Testis (tissue), 3 donors: ENCODE data around the gene ARL4D. TPM values are rescaled to one million over a fixed set of nuclear protein-coding genes. Genes with fewer than 3 reads are reported as not detected.
"Not testable (repeated sequence)": the region's sequence is repeated elsewhere in the genome, so short reads cannot be mapped to it uniquely, and the experiment has no call there.

Experiments used
- DNase-seq: peaks from one replicate; pipeline ENCODE4 v3.0.0-alpha.2; 2019
- H3K27ac ChIP-seq, 2 donors: fragments of 200-600 bp; sonication (generic); one replicate each; pipeline ENCODE4 v1.5.1; 2019
- H3K27me3 ChIP-seq: fragments of 200-600 bp; sonication (generic); one replicate; pipeline ENCODE4 v1.5.1; 2019
- H3K36me3 ChIP-seq: fragments of 200-600 bp; sonication (generic); one replicate; pipeline ENCODE4 v1.5.1; 2017; ENCODE audit warnings: low read depth; ENCODE audit errors: missing control alignments
- H3K4me1 ChIP-seq: fragments of 200-600 bp; sonication (generic); one replicate; pipeline ENCODE4 v1.5.1; 2019
- H3K4me3 ChIP-seq, 2 donors: fragments of 200-600 bp; sonication (generic); one replicate each; pipeline ENCODE4 v1.5.1; 2017 to 2019
- H3K9me3 ChIP-seq: fragments of 200-600 bp; sonication (generic); one replicate; pipeline ENCODE4 v1.5.1; 2017
- CTCF ChIP-seq, 3 experiments: fragments of 450-650 bp in 2 of 3; fragments of 200-600 bp in 1 of 3; sonication (generic) in 1 of 3; IDR thresholded peaks; one replicate each; pipeline ENCODE4 v1.5.1; 2016 to 2019; ENCODE audit warnings: antibody characterized with exemption in 3 of 3, mild to moderate bottlenecking in 2 of 3, moderate library complexity in 1 of 3
- POLR2A ChIP-seq: fragments of 450-650 bp; IDR thresholded peaks from one replicate; pipeline ENCODE4 v1.6.1; 2017; ENCODE audit warnings: antibody characterized with exemption, mild to moderate bottlenecking, moderate library complexity
- WGBS, 2 donors: methylation state at CpG; one replicate each; pipeline ENCODE4 v1.1.5; 2018; 5-methylcytosine and 5-hydroxymethylcytosine counted together
- intact Hi-C: fragments of 100-400 bp; cut with DNase I; formaldehyde crosslinking; loops from one replicate; pipeline ENCODE4 v1.15.1; 2023; ENCODE audit warnings: low total_unique reads
- polyA plus RNA-seq: library from polyadenylated mRNA; stranded (reverse); fragments of 350-450 nt; fragmentation: Illumina TruSeq; extraction: RNeasy Lipid Tissue Mini Kit (QIAGEN cat#74804); gene quantifications from one replicate; pipeline ENCODE4 v1.2.3, GENCODE V29; 2014; ENCODE audit warnings: low read depth, low replicate concordance; ENCODE audit not compliant: insufficient read depth
- total RNA-seq, 2 donors: library from RNA; depleted of rRNA; stranded (reverse); fragments of >200 nt; gene quantifications; one replicate each; pipeline ENCODE4 v1.2.3, GENCODE V29; 2016

The ARL4D gene
- total and polyA plus RNA-seq, 3 donors from 2014 or later = 26.5 to 48.2 (median 45.6) TPM

GRCh38 chr17:43392397-43392796 is 6.4 kb upstream of the ARL4D start:
- DNase-seq = no peak
- Histone ChIP-seq H3K9me3 (no peaks in the 10 kb centered on the region), H3K27ac (no peak overlapping the region), H3K27me3 (no peaks in the 10 kb centered on the region), H3K36me3 (no peaks in the 10 kb centered on the region), H3K4me1 (no peaks in the 10 kb centered on the region), H3K4me3 (no peak overlapping the region)
- 85 to 89% methylated on average over 4 to 6 of the region's 6 CpGs for WGBS, 2 donors
- intact Hi-C loops = no loop called here
- TF ChIP-seq POLR2A (no peak), CTCF (IDR thresholded peaks at IDR 0.05) (no peak)

GRCh38 chr17:43393944-43394482 is 4.8 kb upstream of the ARL4D start:
- H3K27ac ChIP-seq = peak overlapping the region; percentile 7 to 36
- 21 to 22% methylated on average over 11 of the region's 11 CpGs for WGBS, 2 donors
- no peaks in the 10 kb centered on the region for H3K9me3 ChIP-seq
- H3K4me1 ChIP-seq = peaks cover 5% of the 10 kb centered on the region
- intact Hi-C loops = loop anchor here (2.0 kb wide), 1 partner anchor 89 kb away; the partner anchor contains the start of gene DHX8
- peak; percentile 97 for DNase-seq
- no peaks in the 10 kb centered on the region for H3K36me3 ChIP-seq
- TF ChIP-seq POLR2A (no peak), CTCF (IDR thresholded peaks at IDR 0.05) (peak; percentile 96 to 99 (median 99))
- H3K4me3 ChIP-seq = peak overlapping the region in 1 of 2 donors; percentile 47
- no peaks in the 10 kb centered on the region for H3K27me3 ChIP-seq

GRCh38 chr17:43394696-43395095 is 4.1 kb upstream of the ARL4D start:
- Histone ChIP-seq H3K27ac (peak overlapping the region in 1 of 2 donors; percentile 7), H3K4me3 (peak overlapping the region in 1 of 2 donors; percentile 47)
- 63 to 85% methylated on average over 12 of the region's 12 CpGs for WGBS, 2 donors
- intact Hi-C loops = loop anchor here (2.0 kb wide), 1 partner anchor 88 kb away; the partner anchor contains the start of gene DHX8
- not testable (repeated sequence) for H3K9me3 ChIP-seq, H3K36me3 ChIP-seq, H3K27me3 ChIP-seq, H3K4me1 ChIP-seq, DNase-seq

GRCh38 chr17:43395165-43395564 is 3.6 kb upstream of the ARL4D start:
- H3K4me1 ChIP-seq = peaks cover 9% of the 10 kb centered on the region
- no peaks in the 10 kb centered on the region for H3K27me3 ChIP-seq
- no peaks in the 10 kb centered on the region for H3K36me3 ChIP-seq
- no peak overlapping the region for H3K27ac ChIP-seq
- intact Hi-C loops = loop anchor here (2.0 kb wide), 1 partner anchor 88 kb away; the partner anchor contains the start of gene DHX8
- H3K4me3 ChIP-seq = no peak overlapping the region
- TF ChIP-seq POLR2A = no peak
- no peak for TF ChIP-seq CTCF (IDR thresholded peaks at IDR 0.05)
- no peak for DNase-seq
- 53 to 56% methylated on average over 6 of the region's 6 CpGs for WGBS, 2 donors
- H3K9me3 ChIP-seq = no peaks in the 10 kb centered on the region

GRCh38 chr17:43396491-43397060 is 2.2 kb upstream of the ARL4D start:
- H3K27me3 ChIP-seq = no peaks in the 10 kb centered on the region
- DNase-seq = no peak
- H3K9me3 ChIP-seq = no peaks in the 10 kb centered on the region
- no peak overlapping the region for H3K27ac ChIP-seq
- H3K36me3 ChIP-seq = no peaks in the 10 kb centered on the region
- WGBS, 2 donors = 79 to 85% methylated on average over 5 of the region's 5 CpGs
- no peak overlapping the region for H3K4me3 ChIP-seq
- intact Hi-C loops = no loop called here
- peaks cover 21% of the 10 kb centered on the region for H3K4me1 ChIP-seq
- TF ChIP-seq POLR2A (no peak), CTCF (IDR thresholded peaks at IDR 0.05) (no peak)
